22Rv1 (cell line): ENCODE results near the gene SEMA6D.

Experiments
- CTCF ChIP-seq: fragments of 450-650 bp; IDR thresholded peaks from 2 replicates; pipeline ENCODE4 v1.5.1; 2017; ENCODE audit warnings: mild to moderate bottlenecking
- ZFX ChIP-seq: fragments of 450-650 bp; IDR thresholded peaks from 2 replicates; pipeline ENCODE4 v1.6.1; 2017; ENCODE audit warnings: antibody characterized with exemption, borderline replicate concordance

GRCh38 chr15:47746516-47746915 is 29.2 kb downstream of the SEMA6D start:
- TF ChIP-seq CTCF (no peak), ZFX (no peak)
